ENCODE data around the gene STK33.

GRCh38 chr11:8403310-8403709 lies 190.7 kb downstream of the STK33 start:
- TF ChIP-seq GATA3 (IDR thresholded peaks at IDR 0.05; ENCODE audit: low read depth, low read length) (no peak), GATA2 (IDR thresholded peaks at IDR 0.05; ENCODE audit: low read depth, low read length) (no peak)
